A673 (cell line): ENCODE data around the gene SERINC4.

Experiments
- EZH2 ChIP-seq: fragments of 200-600 bp; sonication (generic); IDR thresholded peaks from 2 replicates; pipeline ENCODE4 v1.6.1; 2017; ENCODE audit warnings: borderline replicate concordance, low read depth, mild to moderate bottlenecking, mixed read lengths, antibody characterized with exemption, low read length; ENCODE audit not compliant: poor library complexity, severe bottlenecking
- TF ChIP-seq, protein P1 (sequence below): fragments of 300-800, 200-600 bp; sonication (generic); conservative IDR thresholded peaks from 2 replicates; pipeline ENCODE4 v1.5.1; 2017; ENCODE audit warnings: low read depth, mild to moderate bottlenecking, antibody characterized with exemption, low read length, moderate library complexity, mixed read lengths

GRCh38 chr15:43845421-43845820 lies 45.4 kb upstream of the SERINC4 start:
- TF ChIP-seq, protein P1, sequence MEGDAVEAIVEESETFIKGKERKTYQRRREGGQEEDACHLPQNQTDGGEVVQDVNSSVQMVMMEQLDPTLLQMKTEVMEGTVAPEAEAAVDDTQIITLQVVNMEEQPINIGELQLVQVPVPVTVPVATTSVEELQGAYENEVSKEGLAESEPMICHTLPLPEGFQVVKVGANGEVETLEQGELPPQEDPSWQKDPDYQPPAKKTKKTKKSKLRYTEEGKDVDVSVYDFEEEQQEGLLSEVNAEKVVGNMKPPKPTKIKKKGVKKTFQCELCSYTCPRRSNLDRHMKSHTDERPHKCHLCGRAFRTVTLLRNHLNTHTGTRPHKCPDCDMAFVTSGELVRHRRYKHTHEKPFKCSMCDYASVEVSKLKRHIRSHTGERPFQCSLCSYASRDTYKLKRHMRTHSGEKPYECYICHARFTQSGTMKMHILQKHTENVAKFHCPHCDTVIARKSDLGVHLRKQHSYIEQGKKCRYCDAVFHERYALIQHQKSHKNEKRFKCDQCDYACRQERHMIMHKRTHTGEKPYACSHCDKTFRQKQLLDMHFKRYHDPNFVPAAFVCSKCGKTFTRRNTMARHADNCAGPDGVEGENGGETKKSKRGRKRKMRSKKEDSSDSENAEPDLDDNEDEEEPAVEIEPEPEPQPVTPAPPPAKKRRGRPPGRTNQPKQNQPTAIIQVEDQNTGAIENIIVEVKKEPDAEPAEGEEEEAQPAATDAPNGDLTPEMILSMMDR = no peak
- TF ChIP-seq EZH2 = no peak
